ENCODE data around the gene CBX4.

CBX4 gene

GRCh38 chr17:79797492-79798298 lies 41.5 kb downstream of the CBX4 start:
- no peak for TF ChIP-seq CTCF (IDR thresholded peaks at IDR 0.05; ENCODE audit: low read depth, low read length)
- no peak for DNase-seq (ENCODE audit: extremely low read depth, low read depth)

- no peak for TF ChIP-seq CTCF (IDR thresholded peaks at IDR 0.05; ENCODE audit: low read depth, low read length)
- peak; percentile 99 for DNase-seq (ENCODE audit: extremely low read depth, low read depth)
Measured at GRCh38 chr17:79796763-79797491, 42.3 kb downstream of the CBX4 start, which contains the start of gene CBX8. Gene CBX8, minus strand, starts transcription at chr17:79797077. Its CDS starts 79 bp downstream, at chr17:79796998.

GRCh38 chr17:79796444-79796762 lies 42.8 kb downstream of the CBX4 start:
- DNase-seq (ENCODE audit: extremely low read depth, low read depth): no peak
- no peak for TF ChIP-seq CTCF (IDR thresholded peaks at IDR 0.05; ENCODE audit: low read depth, low read length)

- DNase-seq (ENCODE audit: extremely low read depth, low read depth): no peak
- TF ChIP-seq CTCF (IDR thresholded peaks at IDR 0.05; ENCODE audit: low read depth, low read length): no peak
Measured at GRCh38 chr17:79795795-79796443, 43.3 kb downstream of the CBX4 start.

- DNase-seq (ENCODE audit: extremely low read depth, low read depth): no peak
- no peak for TF ChIP-seq CTCF (IDR thresholded peaks at IDR 0.05; ENCODE audit: low read depth, low read length)
Measured at GRCh38 chr17:79794659-79795511, 44.4 kb downstream of the CBX4 start.

- DNase-seq (ENCODE audit: extremely low read depth, low read depth): no peak
- TF ChIP-seq CTCF (IDR thresholded peaks at IDR 0.05; ENCODE audit: low read depth, low read length): no peak
Measured at GRCh38 chr17:79793924-79794304, 45.3 kb downstream of the CBX4 start.
